Endothelial cell of coronary artery (primary cell): ENCODE results near the gene TRIM13. TPM values are rescaled to one million over a fixed set of nuclear protein-coding genes. Genes with fewer than 3 reads are reported as not detected.

Experiments
- total RNA-seq: library from RNA; depleted of rRNA; stranded (reverse); fragments of >200 nt; gene quantifications from 2 replicates; pipeline ENCODE4 v1.2.3, GENCODE V29; 2014

Gene TRIM13
- total RNA-seq = 23.2 and 31.8 TPM in 2 replicates

GRCh38 chr13:49996951-49997895 is at the start of gene TRIM13:
TRIM13 (plus strand) TSS chr13:49997042; CDS start chr13:50011941, 14,899 bp downstream.

GRCh38 chr13:50015258-50015657 is 18.4 kb downstream of the TRIM13 start, which contains the start of gene KCNRG:
KCNRG (plus strand) TSS chr13:50015444; CDS start chr13:50015494, 50 bp downstream.

Other genes with a start within 250 kb of the TRIM13 start
- 32.9 and 42.4 TPM in 2 replicates for gene KPNA3, start 204.4 kb upstream of the TRIM13 start, total RNA-seq
- gene SPRYD7, start 60.7 kb upstream of the TRIM13 start, total RNA-seq = 4.1 TPM in 2 replicates
- 7.3 and 9.8 TPM in 2 replicates for gene KCNRG, start 18.4 kb downstream of the TRIM13 start, total RNA-seq